GM19023 (cell line): Measurements from ENCODE around the gene HLA-C.
"Not testable (repeated sequence)": the region's sequence is repeated elsewhere in the genome, so short reads cannot be mapped to it uniquely, and the experiment has no call there.

Experiments
- ATAC-seq: cut with Tn5 transposase; IDR thresholded peaks from one replicate; pipeline ENCODE4 v1.9.1; 2021; ENCODE audit warnings: mild to moderate bottlenecking, moderate library complexity; ENCODE audit not compliant: unreplicated experiment

HLA-C gene

DNA sequence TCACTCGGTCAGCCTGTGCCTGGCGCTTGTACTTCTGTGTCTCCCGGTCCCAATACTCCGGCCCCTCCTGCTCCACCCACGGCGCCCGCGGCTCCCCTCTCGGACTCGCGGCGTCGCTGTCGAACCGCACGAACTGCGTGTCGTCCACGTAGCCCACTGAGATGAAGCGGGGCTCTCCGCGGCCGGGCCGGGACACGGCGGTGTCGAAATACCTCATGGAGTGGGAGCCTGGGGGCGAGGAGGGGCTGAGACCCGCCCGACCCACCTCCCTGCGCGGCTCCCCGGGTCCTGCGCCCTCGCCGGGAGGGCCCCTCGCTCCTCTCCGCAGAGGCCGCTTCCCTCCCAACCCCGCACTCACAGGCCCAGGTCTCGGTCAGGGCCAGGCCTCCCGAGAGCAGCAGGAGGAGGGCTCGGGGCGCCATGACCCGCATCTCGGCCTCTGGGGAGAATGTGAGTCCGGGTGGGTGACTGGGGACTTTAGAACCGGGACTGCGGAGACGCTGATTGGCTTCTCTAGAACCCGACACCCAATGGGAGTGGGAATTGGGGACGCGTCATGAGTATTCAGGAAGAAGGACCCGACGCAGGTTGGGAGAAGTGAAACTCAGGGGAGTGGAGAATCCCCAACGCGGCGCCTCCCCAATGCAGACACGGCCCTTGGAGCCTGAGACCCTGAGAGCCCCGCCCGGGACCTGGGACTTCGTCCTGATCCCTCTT is at the start of gene HLA-C:
HLA-C (minus strand) TSS at position 452 of the 717 bp plus-strand sequence; CDS start at position 431, 21 bp downstream.
- peak; percentile 84 for ATAC-seq

- no peak for ATAC-seq
Observed at GRCh38 chr6:31321005-31321707, 49.3 kb upstream of the HLA-C start.

DNA sequence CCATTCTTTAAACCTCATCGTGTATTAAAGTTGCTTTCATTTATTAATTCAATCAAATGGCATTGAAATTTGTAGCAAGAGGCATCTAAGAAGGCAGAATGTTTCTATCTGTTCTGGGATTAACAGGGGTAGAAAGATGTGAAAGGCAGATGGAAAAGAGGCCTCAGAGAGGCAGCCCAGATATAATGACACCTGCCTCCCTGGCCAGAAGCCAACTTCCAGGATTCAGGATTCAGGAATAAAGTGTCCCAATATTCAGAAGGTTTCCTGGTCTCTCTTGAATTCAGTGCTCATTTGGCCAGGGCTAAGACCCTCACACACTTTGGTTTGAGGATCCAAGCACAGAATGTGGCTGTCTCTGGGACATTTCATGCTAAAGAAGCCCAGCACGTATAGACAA is 45.1 kb upstream of the HLA-C start:
- no peak for ATAC-seq

DNA sequence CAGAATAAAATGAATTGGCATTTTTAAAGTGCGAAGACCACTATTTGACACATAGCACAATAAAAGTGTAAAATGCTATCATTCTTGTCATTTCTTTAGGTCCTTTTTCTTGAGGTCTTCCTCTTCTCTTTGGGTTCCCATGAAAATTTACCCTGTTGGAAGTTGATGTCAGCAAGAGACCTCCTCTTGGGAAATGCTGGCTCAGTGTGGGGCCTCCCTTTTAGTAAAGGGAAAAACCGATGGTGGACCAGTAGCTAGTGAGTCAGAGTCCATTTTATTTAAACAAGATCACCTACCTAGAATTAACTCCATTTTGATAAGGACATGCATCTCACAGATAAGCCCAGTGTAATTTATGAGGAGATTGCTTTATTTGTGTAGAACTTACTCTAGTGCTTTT is 37.7 kb upstream of the HLA-C start:
- no peak for ATAC-seq

GRCh38 chr6:31308845-31309175 is 36.9 kb upstream of the HLA-C start:
- ATAC-seq = no peak

DNA sequence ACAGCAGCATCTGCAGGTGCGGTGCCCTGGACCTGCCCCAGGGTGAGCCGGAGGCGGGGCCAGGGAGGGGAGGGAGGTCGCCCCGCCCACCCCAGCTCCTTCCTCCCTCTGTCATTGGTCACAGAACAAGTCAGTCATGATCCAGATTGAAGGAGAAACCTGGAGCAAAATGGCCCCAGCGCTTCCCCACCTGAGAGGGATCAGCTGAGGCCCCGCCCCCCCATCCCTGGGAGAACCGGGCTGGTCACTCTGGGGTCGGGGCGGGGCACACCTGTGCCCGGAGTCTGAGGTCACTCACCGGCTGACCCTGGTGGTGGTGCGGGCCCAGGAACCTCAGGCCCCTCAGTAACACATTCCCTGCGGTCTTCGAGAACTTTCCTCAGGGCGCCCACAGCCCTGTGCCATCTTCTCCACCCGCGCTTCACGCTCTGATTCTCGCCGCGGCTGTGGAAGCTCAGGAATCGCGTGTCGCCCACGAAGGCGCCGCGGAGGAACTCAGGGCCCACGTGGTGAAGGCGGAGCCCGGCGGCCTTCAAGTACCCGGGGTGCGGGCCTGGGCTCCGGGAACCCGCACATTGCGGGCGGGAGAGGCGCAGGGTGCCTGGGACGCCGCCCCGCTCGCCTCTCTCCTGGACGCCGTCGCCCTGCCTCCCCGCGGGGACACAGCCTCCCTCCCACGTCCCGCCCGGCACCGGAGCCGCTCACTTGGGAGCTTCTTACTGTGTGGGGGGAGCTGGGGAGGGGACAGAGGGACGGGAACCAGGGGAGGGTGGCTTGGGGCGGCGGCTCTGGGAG is 36.4 kb upstream of the HLA-C start:
- ATAC-seq = no peak

DNA sequence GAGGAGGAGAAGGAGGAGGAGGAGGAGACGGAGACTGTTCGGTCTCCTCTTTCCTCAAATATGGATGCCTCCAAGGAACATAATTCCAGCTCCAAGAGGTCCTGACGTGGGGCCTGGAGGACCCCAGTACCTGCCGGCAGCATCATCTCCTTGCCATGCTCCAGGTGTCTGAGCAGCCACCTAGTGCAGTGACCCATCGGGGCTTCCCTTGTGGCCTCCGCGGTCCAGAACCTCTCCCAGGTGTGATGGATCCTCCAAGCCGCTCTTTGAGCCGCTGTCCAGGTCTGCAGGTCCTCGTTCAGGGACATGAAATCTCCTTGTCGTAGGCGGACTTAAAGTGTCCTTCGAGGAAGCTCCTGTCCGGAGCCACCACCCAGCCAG is 35.8 kb upstream of the HLA-C start:
- ATAC-seq = no peak

- no peak for ATAC-seq
Observed at GRCh38 chr6:31305703-31306219, 33.9 kb upstream of the HLA-C start.

- ATAC-seq = no peak
Observed at GRCh38 chr6:31304683-31305082, 32.8 kb upstream of the HLA-C start.

- no peak for ATAC-seq
Observed at GRCh38 chr6:31300797-31301196, 28.9 kb upstream of the HLA-C start.

GRCh38 chr6:31299947-31300346 is 28.1 kb upstream of the HLA-C start:
- ATAC-seq = no peak

DNA sequence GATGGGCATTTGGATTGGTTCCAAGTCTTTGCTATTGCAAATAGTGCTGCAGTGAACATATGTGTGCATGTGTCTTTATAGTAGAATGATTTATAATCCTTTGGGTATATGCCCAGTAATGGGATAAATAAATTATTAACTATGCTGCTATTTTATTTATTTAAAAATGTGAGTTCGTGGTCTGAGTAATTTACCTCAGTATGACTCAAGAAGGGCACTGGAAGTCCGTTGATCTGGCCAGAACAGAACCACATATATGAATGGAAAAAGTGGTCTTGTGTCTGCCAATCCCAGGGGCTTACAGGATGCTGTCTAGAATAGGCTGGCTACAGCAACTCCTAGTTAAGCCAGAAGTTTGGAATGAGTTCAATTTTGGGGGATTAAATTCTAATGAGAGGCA is 27.6 kb upstream of the HLA-C start:
- ATAC-seq = no peak

- no peak for ATAC-seq
Observed at GRCh38 chr6:31294056-31294455, 22.2 kb upstream of the HLA-C start.

DNA sequence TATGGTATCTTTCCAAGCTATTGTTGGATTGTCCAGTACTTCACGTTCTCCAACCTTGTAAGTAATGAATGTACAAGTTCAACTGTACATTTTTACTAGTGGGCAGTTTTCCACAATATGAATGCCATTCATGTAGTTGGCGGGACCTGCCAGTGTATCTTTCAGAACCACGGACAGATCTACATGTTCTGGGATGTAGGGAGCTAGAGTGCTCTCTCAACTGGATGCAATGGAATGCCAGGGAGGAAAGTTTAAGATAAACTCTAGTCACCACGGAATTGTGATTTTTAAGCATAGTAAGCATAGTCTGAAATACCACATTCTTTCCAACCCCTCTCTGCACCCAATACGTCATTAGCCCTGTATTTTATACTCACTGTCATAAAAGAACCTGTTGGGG is 21.5 kb upstream of the HLA-C start:
- ATAC-seq = no peak

- ATAC-seq = no peak
Observed at GRCh38 chr6:31289788-31290187, 17.9 kb upstream of the HLA-C start.

- no peak for ATAC-seq
Observed at GRCh38 chr6:31287619-31288018, 15.7 kb upstream of the HLA-C start.

GRCh38 chr6:31285982-31286381 is 14.1 kb upstream of the HLA-C start:
- no peak for ATAC-seq

DNA sequence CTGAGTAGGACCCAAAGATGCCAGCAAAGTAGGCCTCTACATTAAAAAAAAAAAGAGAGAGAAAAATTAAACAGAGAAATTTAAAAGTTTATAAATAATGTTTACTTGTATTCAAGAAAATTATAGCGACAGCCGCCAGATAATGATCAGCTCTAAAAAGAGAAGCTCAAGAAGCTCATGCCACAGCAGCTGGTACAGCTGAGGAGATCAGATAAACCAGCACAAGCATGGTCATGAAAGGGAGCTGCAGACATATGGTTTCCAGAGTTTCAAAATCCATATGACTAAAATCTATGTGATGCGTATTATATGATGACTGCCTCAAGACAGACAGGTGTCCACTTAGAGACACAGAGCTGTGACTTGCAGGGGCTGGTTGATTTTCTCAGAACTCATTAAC is 13.6 kb upstream of the HLA-C start:
- ATAC-seq = no peak

- ATAC-seq = not testable (repeated sequence)
Observed at GRCh38 chr6:31279647-31280046, 7.8 kb upstream of the HLA-C start.

DNA sequence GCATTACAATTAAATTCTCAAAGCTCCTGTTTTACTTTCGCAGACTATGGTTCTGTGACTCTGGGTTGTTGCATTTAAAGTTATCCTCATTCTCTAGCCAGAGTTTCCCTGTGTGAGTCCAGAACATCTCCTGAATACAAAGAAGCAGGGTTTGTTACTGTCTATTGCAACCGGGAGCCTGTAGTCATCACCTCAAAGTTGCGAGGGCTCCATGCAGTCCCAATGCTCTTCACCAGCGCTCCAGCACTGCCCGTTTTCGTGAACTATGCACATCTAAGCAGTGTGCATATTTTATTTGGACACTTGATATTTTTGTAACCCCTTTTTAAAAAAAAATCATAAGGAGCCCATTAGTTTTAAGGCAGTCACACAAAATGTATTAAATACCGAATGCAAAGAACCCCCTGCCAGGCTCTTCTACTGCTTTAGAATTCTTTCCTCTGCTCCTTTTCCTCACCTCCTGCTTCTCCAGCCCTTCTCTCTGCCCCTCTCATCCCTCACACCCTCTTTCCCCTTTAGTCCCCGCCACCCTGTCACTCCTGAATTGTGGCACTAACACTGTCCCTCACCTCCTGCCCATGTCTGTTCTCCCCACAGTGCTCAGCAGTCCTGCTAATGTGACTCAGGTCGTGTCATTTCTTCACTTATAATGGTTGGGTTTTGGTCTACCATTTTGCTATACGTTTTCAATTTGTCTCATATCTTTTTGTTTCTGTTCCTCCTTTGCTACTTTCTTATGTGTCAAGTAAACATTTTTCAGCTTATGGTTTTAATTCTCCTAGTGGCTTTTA is 1.1 kb upstream of the HLA-C start:
- no peak for ATAC-seq

- no peak for ATAC-seq
Observed at GRCh38 chr6:31272436-31272835, 544 bp upstream of the HLA-C start.
